Lung (tissue), 12 donors: ENCODE data around the gene NPRL2. TPM values are rescaled to one million over a fixed set of nuclear protein-coding genes. Genes with fewer than 3 reads are reported as not detected.

Experiments used
- ATAC-seq: fragments of 200-7000 bp; cut with Tn5 transposase; one replicate; pipeline ENCODE4 v1.9.1; 2020; ENCODE audit warnings: moderate number of reproducible peaks; ENCODE audit not compliant: insufficient read depth, low FRiP score
- DNase-seq, 3 donors: peaks; one replicate each; pipeline ENCODE4 v3.0.0-alpha.2; 2013 to 2017
- H3K27ac ChIP-seq, 2 donors: one replicate each; pipeline ENCODE4 v1.5.1; 2013; ENCODE audit warnings: mild to moderate bottlenecking in 2 of 2, moderate library complexity in 2 of 2, control low read depth in 1 of 2, inconsistent platforms in 1 of 2, low read depth in 1 of 2, low read length in 1 of 2
- H3K27me3 ChIP-seq, 3 donors: one replicate each; pipeline ENCODE4 v1.5.1; 2013; ENCODE audit warnings: low read length in 2 of 3; ENCODE audit not compliant: control insufficient read depth in 3 of 3, insufficient read depth in 3 of 3
- H3K36me3 ChIP-seq, 4 donors: one replicate each; pipeline ENCODE4 v1.5.1; 2013; ENCODE audit warnings: low read length in 4 of 4, mild to moderate bottlenecking in 1 of 4, moderate library complexity in 1 of 4; ENCODE audit not compliant: control insufficient read depth in 4 of 4, insufficient read depth in 4 of 4
- H3K4me1 ChIP-seq, 5 donors: one replicate each; pipeline ENCODE4 v1.5.1; 2013; ENCODE audit warnings: low read length in 5 of 5, mild to moderate bottlenecking in 2 of 5, moderate library complexity in 1 of 5; ENCODE audit not compliant: control insufficient read depth in 5 of 5, insufficient read depth in 5 of 5
- H3K4me3 ChIP-seq: one replicate; pipeline ENCODE4 v1.5.1; 2013; ENCODE audit warnings: mild to moderate bottlenecking, control low read depth, moderate library complexity
- H3K9ac ChIP-seq, 2 donors: one replicate each; pipeline ENCODE4 v1.5.1; 2013; ENCODE audit warnings: low read length in 2 of 2, control low read depth in 1 of 2; ENCODE audit not compliant: insufficient read depth in 1 of 2
- H3K9me3 ChIP-seq, 4 donors: one replicate each; pipeline ENCODE4 v1.5.1; 2013; ENCODE audit warnings: low read length in 3 of 4, mild to moderate bottlenecking in 1 of 4, moderate library complexity in 1 of 4; ENCODE audit not compliant: control insufficient read depth in 4 of 4, insufficient read depth in 3 of 4
- WGBS, 2 donors: extraction: QIAGEN DNeasy Blood & Tissue Kit; methylation state at CpG; one replicate each; pipeline ENCODE4 v1.1.7; 2013; 5-methylcytosine and 5-hydroxymethylcytosine counted together
- polyA plus RNA-seq, 2 donors: library from polyadenylated mRNA; stranded (reverse); fragments of 200-250 nt; gene quantifications; one replicate each; pipeline ENCODE4 v1.2.1, GENCODE V29; 2013
- total RNA-seq, 2 donors: library from RNA; depleted of rRNA in 1 of 2; stranded (reverse); fragments of >200 nt in 1 of 2; gene quantifications; one replicate each; pipeline ENCODE4 v1.2.1, GENCODE V29; 2014 to 2021
- TF ChIP-seq, protein P1 (sequence below): IDR thresholded peaks from 2 replicates; pipeline ENCODE4 v1.5.1; 2012; ENCODE audit warnings: mild to moderate bottlenecking; ENCODE audit errors: control extremely low read depth, extremely low read depth
- donor health status: control.
- donor health status: control.
- donor health status: Bipolar disorder and iron deficiency.
- donor health status: healthy.
- donor health status: DM: yes; HTN: yes; CAD: no.

Gene NPRL2
- total and polyA plus RNA-seq, 4 donors: 12.7 to 21.9 (median 17.2) TPM

DNA sequence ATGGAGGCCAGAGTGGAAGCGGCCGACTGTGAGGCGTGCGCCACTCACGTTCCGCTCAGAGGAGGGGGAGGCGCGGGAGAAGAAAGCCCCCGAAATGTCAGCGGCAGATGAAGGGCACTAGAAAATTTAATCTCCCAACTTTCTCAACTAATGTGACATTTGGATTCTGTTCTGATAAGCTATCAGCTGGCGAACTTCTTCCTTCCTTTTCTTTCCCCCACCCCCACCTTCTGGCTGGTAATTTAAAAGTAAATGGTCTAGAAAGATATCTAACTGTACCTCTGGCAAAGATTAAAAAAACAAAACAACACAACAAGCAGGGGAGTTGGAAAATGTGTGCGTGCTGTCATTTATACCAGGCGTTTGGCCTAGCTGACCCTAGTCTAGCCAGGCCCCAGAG lies 35.2 kb upstream of the NPRL2 start:
- Histone ChIP-seq H3K27me3 (no peaks in the 10 kb centered on the region), H3K36me3 (peaks cover 0 to 6% (median 0%) of the 10 kb centered on the region in 4 donors), H3K9me3 (no peaks in the 10 kb centered on the region), H3K27ac (no peak overlapping the region), H3K4me3 (no peak overlapping the region), H3K4me1 (peaks cover 0 to 14% (median 1%) of the 10 kb centered on the region in 5 donors), H3K9ac (no peak overlapping the region)
- no peak for DNase-seq
- ATAC-seq: no peak
- TF ChIP-seq, protein P1, sequence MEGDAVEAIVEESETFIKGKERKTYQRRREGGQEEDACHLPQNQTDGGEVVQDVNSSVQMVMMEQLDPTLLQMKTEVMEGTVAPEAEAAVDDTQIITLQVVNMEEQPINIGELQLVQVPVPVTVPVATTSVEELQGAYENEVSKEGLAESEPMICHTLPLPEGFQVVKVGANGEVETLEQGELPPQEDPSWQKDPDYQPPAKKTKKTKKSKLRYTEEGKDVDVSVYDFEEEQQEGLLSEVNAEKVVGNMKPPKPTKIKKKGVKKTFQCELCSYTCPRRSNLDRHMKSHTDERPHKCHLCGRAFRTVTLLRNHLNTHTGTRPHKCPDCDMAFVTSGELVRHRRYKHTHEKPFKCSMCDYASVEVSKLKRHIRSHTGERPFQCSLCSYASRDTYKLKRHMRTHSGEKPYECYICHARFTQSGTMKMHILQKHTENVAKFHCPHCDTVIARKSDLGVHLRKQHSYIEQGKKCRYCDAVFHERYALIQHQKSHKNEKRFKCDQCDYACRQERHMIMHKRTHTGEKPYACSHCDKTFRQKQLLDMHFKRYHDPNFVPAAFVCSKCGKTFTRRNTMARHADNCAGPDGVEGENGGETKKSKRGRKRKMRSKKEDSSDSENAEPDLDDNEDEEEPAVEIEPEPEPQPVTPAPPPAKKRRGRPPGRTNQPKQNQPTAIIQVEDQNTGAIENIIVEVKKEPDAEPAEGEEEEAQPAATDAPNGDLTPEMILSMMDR: no peak
- 38 to 64% methylated on average over 13 of the region's 13 CpGs for WGBS, 2 donors

DNA sequence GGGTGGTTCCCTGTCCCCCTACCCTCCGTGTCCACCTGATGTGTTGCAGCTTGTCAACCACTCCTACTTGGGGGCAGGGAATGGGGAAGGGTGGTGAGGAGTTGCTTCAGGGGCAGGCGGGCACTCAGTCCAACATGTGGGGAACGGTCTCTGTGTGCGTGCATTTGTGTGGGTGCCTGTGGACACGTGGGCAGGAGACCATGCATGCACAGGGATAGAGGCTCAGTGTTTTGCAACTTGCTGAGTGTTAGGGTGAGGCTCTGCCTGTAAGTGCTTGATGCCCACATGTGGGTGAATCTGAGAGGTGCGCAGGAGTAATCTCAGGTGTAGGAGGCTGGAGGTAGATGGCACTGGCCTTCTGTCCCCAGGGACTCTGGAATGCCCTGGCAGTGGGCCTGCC lies 33.2 kb upstream of the NPRL2 start:
- no peaks in the 10 kb centered on the region for H3K9me3 ChIP-seq
- H3K9ac ChIP-seq: no peak overlapping the region
- H3K4me3 ChIP-seq: no peak overlapping the region
- ATAC-seq: no peak
- no peaks in the 10 kb centered on the region for H3K27me3 ChIP-seq
- H3K36me3 ChIP-seq: peaks cover 0 to 8% (median 0%) of the 10 kb centered on the region in 4 donors
- H3K27ac ChIP-seq: no peak overlapping the region
- TF ChIP-seq, protein P1: no peak
- 88 to 89% methylated on average over 6 of the region's 6 CpGs for WGBS, 2 donors
- peaks cover 0 to 12% (median 0%) of the 10 kb centered on the region in 5 donors for H3K4me1 ChIP-seq
- DNase-seq: no peak

DNA sequence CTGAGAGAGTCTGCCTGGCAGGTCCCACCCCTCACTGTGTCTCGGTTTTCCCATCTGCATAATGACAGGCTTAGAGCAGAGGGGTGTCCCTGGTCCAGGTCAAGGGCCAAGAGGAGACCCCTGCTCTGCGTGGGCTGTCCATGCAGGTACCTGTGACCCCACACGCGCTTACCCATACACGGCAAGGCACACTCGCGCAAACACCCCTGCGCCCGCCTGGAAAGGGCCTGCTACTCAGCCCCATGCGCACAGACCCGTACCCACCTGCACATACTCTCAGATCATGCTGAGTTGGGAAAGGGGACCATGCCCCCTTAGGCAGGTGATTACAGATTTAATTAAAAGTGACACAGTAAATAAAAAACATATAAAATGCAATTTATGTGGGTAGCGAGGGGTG lies 32.1 kb upstream of the NPRL2 start:
- Histone ChIP-seq H3K4me1 (peaks cover 0 to 12% (median 0%) of the 10 kb centered on the region in 5 donors), H3K36me3 (peaks cover 0 to 8% (median 0%) of the 10 kb centered on the region in 4 donors), H3K27ac (no peak overlapping the region), H3K9me3 (no peaks in the 10 kb centered on the region), H3K9ac (no peak overlapping the region), H3K4me3 (no peak overlapping the region), H3K27me3 (no peaks in the 10 kb centered on the region)
- TF ChIP-seq, protein P1: no peak
- WGBS, 2 donors: 94 to 97% methylated on average over 12 of the region's 12 CpGs
- no peak for DNase-seq
- no peak for ATAC-seq

DNA sequence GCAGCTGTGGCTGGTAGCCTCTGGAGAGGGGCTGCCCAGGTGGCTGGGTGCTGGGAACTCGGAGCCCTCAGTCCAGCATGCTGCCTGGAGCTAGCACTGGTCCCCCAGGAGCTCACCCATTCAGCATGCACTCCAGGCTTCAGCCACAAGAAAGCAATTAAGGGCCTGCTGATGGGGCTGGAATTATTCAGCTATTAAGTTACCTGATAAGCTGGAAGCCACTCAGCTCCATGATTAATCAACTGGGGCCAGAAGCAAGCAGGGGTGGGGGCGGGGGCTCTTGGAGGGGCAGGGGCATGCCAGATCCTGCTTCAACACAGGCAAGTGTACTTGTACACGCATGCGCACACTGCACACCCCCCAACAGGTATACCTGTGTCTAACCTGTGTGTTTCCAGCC lies 30.8 kb upstream of the NPRL2 start:
- no peaks in the 10 kb centered on the region for H3K9me3 ChIP-seq
- H3K27ac ChIP-seq: no peak overlapping the region
- ATAC-seq (no peak), DNase-seq (no peak)
- TF ChIP-seq, protein P1: no peak
- no peak overlapping the region for H3K9ac ChIP-seq
- H3K4me3 ChIP-seq: no peak overlapping the region
- no peaks in the 10 kb centered on the region for H3K27me3 ChIP-seq
- H3K4me1 ChIP-seq: peaks cover 0 to 12% (median 0%) of the 10 kb centered on the region in 5 donors
- H3K36me3 ChIP-seq: peaks cover 0 to 8% (median 0%) of the 10 kb centered on the region in 4 donors
- 93 to 94% methylated on average over 4 of the region's 4 CpGs for WGBS, 2 donors
